GM18498 (cell line): Measurements from ENCODE around the gene ITGB4.
"Not testable (repeated sequence)": the region's sequence is repeated elsewhere in the genome, so short reads cannot be mapped to it uniquely, and the experiment has no call there.

Source experiments
- ATAC-seq: cut with Tn5 transposase; IDR thresholded peaks from one replicate; pipeline ENCODE4 v1.9.1; 2021; ENCODE audit warnings: mild to moderate bottlenecking, moderate library complexity; ENCODE audit not compliant: unreplicated experiment

The ITGB4 gene

DNA sequence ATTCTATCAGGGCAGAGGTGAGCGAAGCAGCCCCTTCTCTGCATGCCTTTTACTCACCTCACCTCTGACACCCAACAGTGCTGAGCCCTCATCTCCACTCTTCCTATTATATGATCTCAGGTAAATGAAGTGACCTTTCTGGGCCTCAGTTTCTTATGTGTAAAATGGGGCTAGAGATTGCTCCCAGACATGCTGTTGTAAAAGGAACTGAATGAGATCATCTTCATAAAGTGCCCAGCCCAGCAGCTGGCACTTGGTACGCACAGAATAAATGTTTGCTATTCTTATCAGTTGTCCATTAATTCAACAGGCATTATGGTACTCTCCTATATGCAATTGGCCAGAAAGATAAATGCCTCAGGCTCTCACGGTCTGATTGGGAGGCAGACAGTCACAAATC is 48.3 kb downstream of the ITGB4 start:
- ATAC-seq, result no peak

DNA sequence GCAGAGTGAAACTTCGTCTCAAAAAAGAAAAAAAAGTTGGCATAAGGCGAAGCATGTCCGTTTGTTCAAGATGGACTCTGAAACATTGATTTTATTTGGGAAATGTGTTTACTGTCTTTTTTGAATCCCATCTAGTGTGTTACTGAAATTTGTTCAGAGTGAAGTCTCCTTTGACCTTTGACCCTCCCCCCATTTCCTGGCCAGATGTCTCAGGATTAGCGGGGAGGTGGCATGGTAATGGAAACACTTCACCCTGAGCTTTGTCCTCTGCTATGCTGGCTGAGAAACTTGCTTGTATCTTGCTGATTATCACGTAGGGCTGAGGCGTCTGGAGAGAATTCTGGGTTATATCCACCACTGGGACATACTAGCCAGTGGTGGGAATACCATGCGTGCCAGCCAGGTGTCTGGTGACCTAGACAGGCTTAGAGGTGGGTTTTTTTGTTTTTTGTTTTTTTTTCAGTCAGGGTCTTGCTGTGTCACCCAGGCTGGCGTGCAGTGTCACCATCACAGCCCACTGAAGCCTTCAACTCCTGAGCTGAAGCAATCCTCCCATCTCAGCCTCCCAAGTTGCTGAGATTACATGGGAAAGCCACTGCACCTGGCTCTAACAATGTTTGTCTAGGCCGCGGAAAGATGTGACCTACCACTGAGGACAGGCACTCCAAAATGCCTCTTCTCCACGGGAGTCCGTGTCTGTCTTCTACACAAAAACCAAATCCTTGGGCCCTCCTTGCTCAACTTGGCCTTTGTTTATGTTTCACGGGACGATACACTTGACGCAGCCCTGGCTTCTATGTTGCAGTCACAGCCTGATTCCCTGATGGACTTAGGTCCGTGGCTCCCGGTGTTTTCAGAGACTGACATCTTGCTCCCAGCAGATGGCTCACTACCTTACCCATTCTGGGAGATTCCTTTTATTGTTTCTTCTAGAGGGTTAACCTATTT is 50.3 kb downstream of the ITGB4 start:
- ATAC-seq, result no peak

DNA sequence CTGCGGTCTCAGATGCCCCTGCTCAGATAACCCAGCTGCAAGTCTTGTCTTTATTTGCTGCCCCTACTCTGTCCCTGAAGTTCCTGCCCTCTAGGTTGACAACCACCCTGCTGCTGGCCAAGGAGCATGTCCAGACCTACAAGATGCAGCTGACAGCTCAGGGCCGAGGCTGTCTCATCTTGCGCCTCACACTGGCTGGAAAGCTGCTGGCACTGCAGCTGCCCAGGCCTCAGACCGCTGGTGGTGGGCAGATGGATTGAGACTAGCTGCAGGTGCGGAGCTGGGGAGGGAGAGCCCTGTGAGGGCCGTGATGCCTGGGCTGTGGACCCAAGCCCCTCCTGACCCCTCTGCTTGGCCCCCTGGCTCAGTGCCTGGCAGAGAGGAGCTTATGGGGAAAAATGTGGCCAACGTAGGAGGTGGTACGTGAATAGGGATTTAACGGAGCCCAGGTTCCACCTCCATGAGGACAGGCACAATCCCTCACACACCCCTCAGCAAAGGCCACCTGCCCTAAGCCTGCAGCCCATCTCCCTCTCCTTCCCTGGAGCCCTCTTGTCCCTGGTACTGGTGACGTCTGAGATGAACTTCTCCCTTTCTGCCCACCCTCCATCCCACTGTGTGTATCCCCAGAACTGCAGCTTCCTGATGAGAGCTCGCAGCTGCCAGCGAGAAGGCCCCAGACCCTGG is 52.0 kb downstream of the ITGB4 start:
- no peak for ATAC-seq

DNA sequence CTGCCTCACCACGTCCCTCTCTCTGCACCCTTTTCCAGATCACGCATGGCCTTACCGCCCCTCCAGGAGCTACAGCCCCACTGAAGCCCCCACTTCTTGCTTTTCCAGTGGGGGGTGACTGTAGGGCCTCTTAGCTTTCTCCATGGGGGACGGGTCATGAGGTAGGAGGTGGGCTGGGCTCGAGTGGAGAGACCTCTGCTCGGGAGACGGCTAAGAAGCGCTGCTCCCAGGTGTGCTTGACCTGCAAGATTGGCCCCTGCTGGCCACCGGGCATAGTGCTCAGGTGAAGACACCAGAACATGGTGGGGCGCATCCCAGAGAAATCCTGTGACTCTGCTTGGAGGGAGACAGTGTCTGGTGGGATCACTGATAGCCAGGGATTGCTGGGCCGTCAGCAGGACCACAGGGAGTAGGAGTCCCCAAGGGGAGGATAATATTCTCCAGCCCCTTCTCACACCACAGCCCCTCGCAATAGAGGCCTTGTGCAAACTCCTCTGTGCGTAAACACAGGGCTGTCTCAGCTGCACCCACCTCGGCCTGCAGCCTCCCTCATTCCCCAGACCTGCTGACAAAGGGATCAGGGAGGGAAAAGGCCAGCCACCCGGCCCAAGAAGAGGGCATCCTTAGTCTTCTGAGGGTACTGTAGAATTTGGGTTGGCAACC is 52.7 kb downstream of the ITGB4 start:
- ATAC-seq, result no peak

DNA sequence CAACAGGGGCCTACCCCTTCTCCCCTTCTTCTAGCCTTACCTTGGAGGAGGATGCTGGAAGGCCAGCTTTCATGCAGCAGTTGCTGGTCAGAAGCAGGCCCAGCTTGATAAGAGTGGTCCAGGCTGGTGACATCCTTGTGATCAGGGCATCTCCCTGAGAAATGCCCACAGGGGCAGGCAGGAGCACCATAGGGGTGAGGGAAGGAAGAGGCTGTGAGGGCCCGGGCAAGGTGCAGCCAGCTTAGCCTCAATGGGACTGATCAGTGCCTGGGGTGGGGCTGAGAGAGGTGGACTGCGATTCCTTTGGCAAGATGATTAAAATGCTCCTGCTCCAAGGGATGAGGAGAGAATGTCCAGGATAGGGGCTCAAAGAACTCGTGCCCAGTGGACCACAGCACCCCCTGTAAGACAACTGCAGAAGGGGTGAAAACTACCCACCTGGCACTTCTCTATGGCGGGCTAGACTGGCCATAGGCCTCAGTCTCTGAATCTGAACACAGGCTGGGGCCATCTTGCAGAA is 53.3 kb downstream of the ITGB4 start:
- no peak for ATAC-seq

DNA sequence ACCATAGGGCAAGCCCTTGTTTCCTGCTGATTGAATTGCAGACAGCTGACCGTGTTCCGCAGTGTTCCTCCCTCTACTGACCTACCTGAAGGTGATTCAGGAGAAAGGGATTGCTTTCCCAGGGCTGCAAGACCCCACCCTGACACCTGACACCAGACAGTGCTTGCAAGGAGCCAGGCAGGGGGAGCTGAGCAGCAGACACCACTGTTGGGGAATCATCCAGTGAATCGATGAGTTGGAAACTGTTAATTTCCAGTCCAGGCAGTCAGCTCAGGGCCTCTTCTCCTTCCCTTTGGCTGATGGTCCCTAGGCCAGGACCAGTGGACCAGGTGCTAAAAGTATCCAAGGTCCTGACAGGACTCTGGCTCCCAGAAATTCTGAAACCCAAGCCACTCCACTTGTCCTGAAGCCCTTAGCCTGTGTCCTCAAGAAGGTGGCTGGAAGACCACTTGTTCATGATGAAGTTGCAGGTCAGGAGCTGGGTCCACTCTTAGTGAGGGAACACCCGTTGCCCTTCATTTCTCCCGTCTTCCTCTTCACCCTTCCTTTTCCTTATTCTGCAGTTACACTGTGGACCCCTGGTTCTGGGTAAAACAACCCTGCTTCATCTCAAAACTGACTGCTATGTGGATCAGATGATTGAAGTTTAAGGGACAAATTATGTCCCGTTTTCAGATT is 53.9 kb downstream of the ITGB4 start:
- ATAC-seq, result no peak

DNA sequence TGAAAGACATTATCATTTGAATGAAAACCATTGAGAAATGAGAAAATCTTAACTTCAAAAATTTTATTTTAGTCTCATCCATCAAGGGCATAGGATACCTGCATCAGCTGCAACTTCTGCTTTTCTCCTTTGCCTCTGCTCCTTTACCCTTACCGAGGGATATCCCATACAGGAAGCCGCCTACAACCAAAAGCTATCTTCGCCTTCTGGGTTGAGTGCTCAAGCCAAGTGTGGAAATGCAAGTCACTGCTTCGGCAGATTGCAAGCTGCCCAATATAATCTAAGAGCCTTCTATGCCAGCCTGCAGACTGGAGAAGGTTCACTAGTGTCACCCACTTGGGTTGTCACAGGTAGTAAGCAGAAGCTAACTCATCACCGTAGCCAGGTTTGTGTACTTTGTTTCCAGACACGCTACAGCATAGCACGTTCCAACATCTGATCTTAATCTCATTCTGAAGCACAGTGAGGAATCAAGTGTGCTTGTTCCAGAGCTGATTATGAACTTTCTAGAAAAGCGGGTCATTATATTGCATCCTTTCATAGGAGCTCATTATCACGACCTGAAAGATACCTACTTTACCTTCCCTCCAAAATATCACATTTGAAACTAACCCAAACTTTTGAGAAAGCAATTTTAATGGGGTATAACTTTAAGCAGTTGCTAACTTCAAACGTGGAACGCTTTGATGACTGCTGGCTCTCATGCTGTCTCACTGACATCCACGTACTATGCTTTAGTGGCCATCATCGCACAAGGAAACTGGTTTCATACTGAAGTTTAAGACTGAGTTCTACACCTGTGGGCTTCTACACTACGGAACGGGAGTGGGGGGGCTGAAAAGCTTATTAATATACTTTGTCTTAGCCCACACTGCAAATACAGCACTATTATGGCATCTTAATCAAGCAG is 55.4 kb downstream of the ITGB4 start:
- ATAC-seq, result no peak

DNA sequence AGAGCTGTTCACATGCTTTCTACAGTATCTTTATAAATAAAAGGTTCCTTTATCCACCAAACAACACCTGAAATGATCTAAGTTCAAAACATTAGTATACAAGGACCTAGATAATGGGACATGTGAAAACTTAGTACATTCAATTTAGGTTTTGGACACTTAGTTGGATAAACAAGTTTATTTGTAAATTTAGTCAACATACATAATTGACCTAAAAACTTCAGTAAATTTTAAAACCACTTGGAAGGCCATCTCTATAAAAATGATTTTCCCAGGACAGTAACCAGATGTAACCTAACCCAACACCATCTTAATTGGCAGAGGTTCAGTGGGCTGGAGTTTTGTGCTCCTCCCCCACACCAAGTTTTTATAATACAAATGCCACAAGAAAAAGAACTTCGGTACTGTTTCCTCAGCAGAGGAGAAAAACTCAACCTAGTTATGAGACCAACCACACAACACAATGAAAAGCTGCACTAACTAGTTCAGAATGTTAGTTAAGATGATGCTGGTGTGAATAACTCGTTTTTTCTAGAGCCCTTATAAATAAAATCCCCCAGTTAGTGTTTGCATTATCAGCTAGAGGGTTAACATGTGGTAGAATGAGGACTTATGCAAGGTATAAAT is 56.1 kb downstream of the ITGB4 start:
- no peak for ATAC-seq

DNA sequence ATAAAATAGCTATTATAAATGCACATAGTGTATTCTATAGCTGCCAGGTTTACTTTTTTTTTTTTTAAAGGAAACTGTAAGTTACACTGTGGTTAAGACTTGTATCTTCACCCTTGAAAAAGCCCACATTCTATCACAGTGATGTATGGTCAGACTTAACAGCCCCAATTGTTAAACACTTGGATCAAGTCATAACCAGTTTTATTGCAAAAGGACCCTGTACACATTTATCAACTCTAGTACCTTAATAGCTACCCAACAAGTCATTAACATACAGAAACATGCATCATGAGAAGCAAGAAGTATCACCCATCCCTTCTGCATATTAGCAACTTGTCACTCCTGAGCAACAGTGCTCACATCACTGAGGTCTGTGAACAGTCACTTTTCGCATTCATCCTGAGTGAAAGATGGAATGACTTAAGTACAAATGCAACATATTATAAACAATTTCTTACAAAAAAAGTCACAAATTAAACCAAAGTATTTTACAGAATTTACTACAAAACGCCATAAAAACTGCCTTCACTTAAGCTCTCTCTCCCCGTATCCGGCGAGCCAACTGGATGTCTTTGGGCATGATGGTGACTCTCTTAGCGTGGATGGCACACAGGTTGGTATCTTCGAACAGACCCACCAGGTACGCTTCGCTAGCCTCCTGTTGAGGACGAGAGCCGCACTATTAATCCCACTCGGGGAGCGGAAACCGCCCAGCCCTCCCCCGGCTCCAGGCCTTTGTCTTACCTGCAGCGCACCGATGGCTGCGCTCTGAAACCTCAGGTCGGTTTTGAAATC is 57.0 kb downstream of the ITGB4 start:
- not testable (repeated sequence) for ATAC-seq

DNA sequence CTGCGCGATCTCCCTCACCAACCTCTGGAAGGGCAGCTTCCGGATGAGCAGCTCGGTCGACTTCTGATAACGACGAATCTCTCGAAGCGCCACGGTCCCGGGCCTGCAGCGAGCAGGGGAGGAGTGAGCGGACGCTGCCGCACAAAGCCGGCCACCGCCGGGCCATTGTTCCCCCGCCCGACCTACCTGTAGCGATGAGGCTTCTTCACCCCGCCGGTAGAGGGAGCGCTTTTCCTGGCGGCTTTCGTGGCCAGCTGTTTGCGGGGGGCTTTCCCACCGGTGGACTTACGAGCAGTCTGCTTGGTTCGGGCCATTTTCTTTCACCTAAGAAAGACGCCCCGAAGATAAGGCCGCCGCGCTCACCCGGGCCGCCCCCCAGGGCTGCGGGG is 57.6 kb downstream of the ITGB4 start:
- peak; percentile 5 for ATAC-seq

DNA sequence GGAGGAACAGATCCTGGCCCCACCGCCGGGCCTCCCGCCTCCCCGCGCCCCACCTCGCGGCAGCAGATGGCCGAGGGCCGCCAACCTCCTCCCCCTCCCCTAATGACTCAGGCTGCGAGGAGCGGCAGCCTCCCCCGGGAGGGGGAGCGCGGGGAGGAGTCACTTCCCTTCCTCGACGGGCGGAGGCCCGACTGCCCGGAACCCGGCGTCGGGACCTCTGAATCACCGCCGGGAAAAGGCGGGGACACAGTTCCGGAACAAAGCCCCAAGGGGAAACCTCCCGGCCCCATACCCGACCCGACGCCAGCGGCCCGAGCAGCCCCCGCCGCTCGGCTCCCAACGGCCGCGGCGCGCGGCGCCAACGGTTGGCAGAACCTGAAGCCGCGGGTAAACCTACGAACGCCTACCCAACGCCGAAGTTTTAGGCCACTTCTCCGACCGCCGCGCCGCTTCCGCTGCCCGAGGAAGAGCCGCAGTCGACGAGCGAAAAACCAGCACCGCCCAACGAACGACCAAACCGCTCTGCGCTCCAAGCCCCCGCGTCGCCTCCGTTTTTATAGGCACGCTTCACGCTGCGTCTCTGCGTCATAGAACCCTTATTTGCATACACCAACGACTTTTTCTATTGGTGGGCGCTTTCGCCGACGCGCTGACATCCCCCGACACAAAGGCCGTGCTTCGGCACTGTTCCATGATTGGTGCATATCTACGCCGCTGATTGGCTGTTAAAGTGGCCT is 58.2 kb downstream of the ITGB4 start:
- peak; percentile 63 for ATAC-seq

DNA sequence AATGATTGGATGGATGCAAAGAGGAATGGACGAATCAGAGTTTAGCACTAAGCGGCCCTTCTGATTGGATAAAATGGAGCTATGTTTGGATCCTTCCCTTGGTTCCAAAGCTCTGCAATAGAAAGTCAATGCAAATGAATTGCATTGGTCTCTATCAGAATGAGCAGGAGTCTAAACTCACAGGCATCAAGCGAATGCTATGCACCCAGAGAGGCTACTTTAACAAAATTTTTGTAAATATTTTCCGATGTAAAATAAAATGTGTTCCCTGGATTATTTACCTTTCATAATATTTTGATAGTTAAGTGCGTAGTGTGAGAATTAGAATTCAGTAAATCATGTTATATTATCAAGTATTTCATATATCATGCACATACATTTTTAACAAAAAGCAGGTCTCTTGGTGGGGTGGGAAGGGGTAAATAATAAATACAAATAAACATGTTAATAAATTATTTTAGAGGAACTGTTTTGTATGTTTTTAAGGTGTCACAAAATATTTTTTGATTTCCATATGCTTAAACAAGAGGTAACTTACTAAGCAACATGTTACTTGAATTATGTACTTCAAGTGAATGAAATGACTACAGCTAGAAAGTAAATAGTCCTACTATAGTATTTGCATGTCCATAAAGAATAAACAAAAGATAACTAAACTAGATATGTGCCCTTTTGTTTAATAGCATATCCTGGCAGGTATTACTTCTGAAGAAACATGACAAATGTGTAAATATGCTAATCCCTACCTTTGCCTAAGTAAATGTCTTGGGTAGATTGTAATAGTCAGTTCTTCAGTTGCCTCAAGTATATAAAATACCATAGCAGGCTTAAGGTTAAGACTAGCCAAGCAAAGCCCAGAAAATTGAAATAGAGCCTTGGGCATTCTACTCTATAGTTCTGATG is 59.0 kb downstream of the ITGB4 start:
- ATAC-seq, result no peak

DNA sequence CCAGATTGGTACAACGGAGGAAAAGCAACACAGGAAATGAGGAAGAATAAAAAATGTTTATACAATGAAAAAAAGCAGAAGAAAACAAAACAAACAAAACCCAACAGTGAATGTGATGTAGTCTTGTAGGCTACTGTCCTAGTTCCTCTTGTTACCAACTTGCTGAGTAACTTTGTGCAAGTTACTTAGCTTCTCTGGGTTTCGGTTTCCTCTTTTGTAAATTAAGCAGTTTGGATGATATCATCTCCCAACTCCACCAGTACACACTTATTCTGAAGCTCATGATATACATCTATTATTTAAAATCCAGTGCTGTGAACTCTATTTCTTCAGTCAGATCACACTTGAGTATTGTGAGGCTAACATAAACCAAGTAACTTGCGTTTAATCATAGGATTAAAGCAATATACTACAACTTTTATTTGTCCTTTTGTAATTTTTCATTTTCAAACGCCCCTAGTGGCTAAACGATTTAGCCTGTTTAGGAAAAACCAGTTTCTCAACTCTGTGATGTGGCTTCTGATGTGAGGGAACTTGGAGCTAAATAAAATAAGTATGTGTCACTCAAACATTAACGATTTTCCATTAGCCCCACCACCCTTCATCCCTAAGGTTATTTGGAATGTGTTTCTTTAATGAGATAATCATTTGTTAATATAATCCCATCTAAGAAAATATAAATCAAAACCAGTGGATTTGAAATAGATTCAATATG is 62.0 kb downstream of the ITGB4 start:
- ATAC-seq, result no peak

DNA sequence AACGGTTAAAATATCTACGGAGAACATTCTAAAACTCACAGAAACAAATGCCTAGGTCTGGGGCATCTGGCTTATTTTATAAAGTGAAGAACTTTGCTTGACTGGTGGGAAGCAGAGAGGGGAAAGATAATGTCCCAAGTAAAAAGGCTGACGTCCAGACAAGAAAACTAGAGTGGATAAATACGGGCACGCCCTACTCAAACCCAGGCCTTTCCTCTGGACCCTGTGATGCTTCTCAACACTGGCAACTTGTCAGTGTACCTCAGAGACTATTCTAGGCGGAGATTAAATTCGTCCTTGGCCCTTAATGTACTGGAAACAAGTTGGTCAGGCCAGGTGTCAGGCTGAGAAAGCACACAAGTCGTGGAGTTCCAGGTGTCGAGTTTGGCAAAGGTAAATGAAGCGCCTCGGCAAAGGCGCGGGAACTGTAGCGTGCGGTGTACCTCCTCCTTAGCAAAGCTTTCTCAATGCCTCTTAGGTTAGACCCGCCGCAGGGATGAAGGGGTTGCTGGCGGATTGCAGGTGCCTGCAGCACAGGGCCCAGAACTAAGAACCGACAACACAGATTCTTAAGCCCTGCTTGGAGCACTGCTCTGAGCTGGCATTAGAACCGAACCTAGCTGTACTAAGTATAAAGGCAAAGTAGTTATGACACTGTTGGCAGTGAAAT is 62.7 kb downstream of the ITGB4 start:
- peak; percentile 0 for ATAC-seq

DNA sequence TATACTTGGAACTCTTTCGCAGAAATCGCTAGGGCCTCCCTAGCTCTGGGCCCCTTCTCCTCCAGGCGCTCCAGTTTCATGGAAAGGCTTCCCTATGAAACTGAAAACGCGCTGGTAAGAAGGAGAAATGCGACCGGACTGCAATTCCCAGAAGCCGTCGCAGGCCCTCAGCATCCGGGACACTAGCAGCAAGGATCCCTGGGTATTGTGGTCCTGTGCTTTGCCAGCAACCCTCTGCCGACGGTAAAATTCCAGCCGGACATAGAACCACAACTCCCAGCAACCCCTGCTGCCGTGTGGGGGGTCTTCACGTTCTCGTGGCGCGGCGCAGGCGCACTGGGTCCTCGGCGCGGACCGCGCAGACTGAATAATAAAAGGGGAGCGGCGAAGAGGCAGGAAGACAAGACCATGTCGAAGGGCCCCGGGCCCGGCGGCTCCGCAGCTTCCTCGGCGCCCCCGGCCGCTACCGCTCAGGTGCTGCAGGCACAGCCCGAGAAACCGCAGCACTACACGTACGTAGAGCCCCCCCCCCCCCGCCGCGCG is 63.3 kb downstream of the ITGB4 start, which contains the start of gene UNK:
TSS of gene UNK (plus strand) at position 334 of the 543 bp plus-strand sequence. CDS start at position 409, 75 bp downstream.
- peak; percentile 62 for ATAC-seq
